HCT116 (cell line): ENCODE data around the gene PDGFA.

Experiments
- ATF3 ChIP-seq: IDR thresholded peaks from 2 replicates; pipeline ENCODE4 v1.6.1; 2012
- CEBPB ChIP-seq: IDR thresholded peaks from 2 replicates; pipeline ENCODE4 v1.6.1; 2012; ENCODE audit warnings: low read depth
- CTCF ChIP-seq, 3 experiments: fragments of 200-600 bp in 1 of 3; sonication (generic) in 1 of 3; IDR thresholded peaks in 2 of 3; conservative IDR thresholded peaks in 1 of 3; 2 replicates each; pipeline ENCODE4 v1.5.1; 2012 to 2017; ENCODE audit warnings: low read depth in 2 of 3, low read length in 2 of 3, antibody characterized with exemption in 1 of 3, borderline replicate concordance in 1 of 3, control low read depth in 1 of 3, mild to moderate bottlenecking in 1 of 3, mixed read lengths in 1 of 3, mixed run types in 1 of 3, moderate library complexity in 1 of 3; ENCODE audit not compliant: insufficient read depth in 1 of 3
- EZH2 ChIP-seq: fragments of 200-600 bp; sonication (generic); IDR thresholded peaks from 2 replicates; pipeline ENCODE4 v1.6.1; 2017; ENCODE audit warnings: antibody characterized with exemption, mixed run types
- JUND ChIP-seq: IDR thresholded peaks from 2 replicates; pipeline ENCODE4 v1.6.1; 2012
- MAX ChIP-seq: IDR thresholded peaks from 2 replicates; pipeline ENCODE4 v1.6.1; 2012
- POLR2A ChIP-seq: IDR thresholded peaks from 2 replicates; pipeline ENCODE4 v1.7.0; 2011; ENCODE audit warnings: borderline replicate concordance; ENCODE audit not compliant: insufficient read depth, insufficient read length; ENCODE audit errors: extremely low read depth
- POLR2AphosphoS5 ChIP-seq: IDR thresholded peaks from 2 replicates; pipeline ENCODE4 v1.6.1; 2011; ENCODE audit warnings: mild to moderate bottlenecking, low read depth, low read length, moderate library complexity
- RAD21 ChIP-seq: IDR thresholded peaks from 2 replicates; pipeline ENCODE4 v1.6.1; 2012; ENCODE audit warnings: low read depth, mild to moderate bottlenecking
- REST ChIP-seq: IDR thresholded peaks from 2 replicates; pipeline ENCODE4 v1.6.1; 2012; ENCODE audit warnings: low read depth
- SIN3A ChIP-seq: IDR thresholded peaks from 2 replicates; pipeline ENCODE4 v1.6.1; 2012; ENCODE audit warnings: low read depth
- SRF ChIP-seq: IDR thresholded peaks from 2 replicates; pipeline ENCODE4 v1.6.1; 2012; ENCODE audit warnings: low read depth
- ZBTB33 ChIP-seq: IDR thresholded peaks from 2 replicates; pipeline ENCODE4 v1.6.1; 2011; ENCODE audit warnings: mild to moderate bottlenecking, low read length, moderate library complexity; ENCODE audit not compliant: insufficient replicate concordance; ENCODE audit errors: extremely low read depth
- ZNF274 ChIP-seq: fragments of 200-500 bp; sonication (Bioruptor generic); IDR thresholded peaks from 2 replicates; pipeline ENCODE4 v1.6.1; 2014; ENCODE audit warnings: mild to moderate bottlenecking, low read depth, low read length, inconsistent platforms

GRCh38 chr7:459584-460373, 59.9 kb downstream of the PDGFA start:
- no peak for TF ChIP-seq POLR2A
- TF ChIP-seq CTCF (IDR thresholded peaks at IDR 0.05 in 2 of 3, conservative IDR thresholded peaks at IDR 0.05 in 1 of 3; ENCODE audit: borderline replicate concordance in 1 of 3, insufficient read depth in 1 of 3, low read depth in 2 of 3, low read length in 2 of 3) = no peak
- no peak for TF ChIP-seq POLR2AphosphoS5
- no peak for TF ChIP-seq SRF
- TF ChIP-seq REST = no peak
- TF ChIP-seq ATF3 = no peak
- no peak for TF ChIP-seq ZNF274
- no peak for TF ChIP-seq EZH2
- TF ChIP-seq MAX = no peak
- no peak for TF ChIP-seq JUND
- no peak for TF ChIP-seq SIN3A
- no peak for TF ChIP-seq ZBTB33
- TF ChIP-seq RAD21 = no peak
- TF ChIP-seq CEBPB = no peak
